Measurements from ENCODE around the gene ARHGEF10L. TPM values are rescaled to one million over a fixed set of nuclear protein-coding genes. Genes with fewer than 3 reads are reported as not detected.
"Not testable (repeated sequence)": the region's sequence is repeated elsewhere in the genome, so short reads cannot be mapped to it uniquely, and the experiment has no call there.

ARHGEF10L gene, protein sequence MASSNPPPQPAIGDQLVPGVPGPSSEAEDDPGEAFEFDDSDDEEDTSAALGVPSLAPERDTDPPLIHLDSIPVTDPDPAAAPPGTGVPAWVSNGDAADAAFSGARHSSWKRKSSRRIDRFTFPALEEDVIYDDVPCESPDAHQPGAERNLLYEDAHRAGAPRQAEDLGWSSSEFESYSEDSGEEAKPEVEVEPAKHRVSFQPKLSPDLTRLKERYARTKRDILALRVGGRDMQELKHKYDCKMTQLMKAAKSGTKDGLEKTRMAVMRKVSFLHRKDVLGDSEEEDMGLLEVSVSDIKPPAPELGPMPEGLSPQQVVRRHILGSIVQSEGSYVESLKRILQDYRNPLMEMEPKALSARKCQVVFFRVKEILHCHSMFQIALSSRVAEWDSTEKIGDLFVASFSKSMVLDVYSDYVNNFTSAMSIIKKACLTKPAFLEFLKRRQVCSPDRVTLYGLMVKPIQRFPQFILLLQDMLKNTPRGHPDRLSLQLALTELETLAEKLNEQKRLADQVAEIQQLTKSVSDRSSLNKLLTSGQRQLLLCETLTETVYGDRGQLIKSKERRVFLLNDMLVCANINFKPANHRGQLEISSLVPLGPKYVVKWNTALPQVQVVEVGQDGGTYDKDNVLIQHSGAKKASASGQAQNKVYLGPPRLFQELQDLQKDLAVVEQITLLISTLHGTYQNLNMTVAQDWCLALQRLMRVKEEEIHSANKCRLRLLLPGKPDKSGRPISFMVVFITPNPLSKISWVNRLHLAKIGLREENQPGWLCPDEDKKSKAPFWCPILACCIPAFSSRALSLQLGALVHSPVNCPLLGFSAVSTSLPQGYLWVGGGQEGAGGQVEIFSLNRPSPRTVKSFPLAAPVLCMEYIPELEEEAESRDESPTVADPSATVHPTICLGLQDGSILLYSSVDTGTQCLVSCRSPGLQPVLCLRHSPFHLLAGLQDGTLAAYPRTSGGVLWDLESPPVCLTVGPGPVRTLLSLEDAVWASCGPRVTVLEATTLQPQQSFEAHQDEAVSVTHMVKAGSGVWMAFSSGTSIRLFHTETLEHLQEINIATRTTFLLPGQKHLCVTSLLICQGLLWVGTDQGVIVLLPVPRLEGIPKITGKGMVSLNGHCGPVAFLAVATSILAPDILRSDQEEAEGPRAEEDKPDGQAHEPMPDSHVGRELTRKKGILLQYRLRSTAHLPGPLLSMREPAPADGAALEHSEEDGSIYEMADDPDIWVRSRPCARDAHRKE (N-terminal part only)
- not detected for total RNA-seq

DNA sequence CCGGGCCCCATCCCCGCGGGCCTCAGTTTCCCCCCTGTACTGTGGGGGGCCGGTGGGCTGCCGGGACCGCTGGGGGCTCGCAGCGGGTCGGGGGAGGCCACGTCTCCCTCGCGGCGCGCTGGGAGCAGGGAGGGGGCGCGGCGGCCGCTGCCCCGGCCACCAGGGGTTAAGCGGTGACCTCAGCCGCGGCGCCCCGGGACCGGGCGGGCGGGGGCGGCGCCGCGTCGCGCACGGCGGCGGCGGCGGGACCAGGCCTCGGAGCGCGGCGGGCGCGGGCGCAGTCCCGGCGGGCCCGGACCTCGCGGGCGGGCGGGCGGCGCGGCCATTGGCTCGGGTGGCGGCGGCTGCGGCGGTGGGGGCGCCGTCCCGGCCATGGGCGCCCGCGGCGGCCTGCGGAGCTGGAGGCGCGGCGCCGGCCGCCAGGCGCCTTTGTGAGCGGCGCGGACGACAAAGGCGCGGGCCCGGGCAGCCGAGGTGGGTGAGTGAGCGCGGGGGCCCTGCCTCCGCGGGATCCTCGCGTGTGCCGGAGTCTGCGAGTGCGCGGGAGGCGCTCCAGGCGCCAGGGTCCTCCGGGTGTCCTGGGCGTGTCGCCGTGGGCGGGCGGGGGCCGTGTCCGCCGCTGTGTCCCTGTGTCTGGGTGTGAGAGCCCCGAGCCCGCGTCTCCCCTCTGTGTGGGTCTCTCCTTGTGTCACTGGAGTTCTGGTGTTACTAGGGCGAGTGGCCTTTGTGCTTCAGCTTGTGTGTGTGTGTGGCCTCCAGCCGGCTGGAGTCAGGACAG, at the start of gene ARHGEF10L:
Gene ARHGEF10L (plus strand): TSS at position 222 of the 778 bp plus-strand sequence. CDS start 40,898 bp downstream, outside the sequence.
- H3K4me1 Mint-ChIP-seq = peaks cover 6% of the 10 kb centered on the region

DNA sequence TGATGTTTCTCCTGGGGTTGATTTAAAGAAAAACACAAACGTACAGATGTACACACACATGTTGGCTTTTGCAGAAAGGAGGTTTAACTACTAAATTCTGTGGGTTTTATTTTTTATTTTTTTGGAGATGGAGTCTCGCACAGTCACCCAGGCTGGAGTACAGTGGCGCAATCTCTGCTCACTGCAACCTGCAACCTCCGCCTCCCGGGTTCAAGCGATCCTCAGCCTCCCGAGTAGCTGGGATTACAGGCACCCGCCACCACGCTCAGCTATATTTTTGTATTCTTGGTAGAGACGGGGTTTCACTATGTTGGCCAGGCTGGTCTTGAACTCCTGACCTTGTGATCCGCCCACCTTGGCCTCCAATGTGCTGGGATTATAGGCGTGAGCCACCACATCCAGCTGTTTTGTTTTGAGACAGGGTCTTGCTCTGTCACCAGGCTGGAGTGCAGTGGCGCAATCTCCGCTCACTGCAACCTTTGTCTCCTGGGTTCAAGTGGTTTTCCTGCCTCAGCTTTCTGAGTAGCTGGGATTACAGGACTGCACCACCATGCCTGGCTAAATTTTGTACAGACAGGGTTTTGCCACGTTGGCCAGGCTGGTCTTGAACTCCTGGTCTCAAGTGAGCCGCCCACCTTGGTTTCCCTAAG, 49.6 kb upstream of the ARHGEF10L start:
- H3K27me3 Mint-ChIP-seq; H3K36me3 Mint-ChIP-seq (ENCODE audit: low read depth); H3K9me3 Mint-ChIP-seq; H3K4me1 Mint-ChIP-seq; POLR2A ChIA-PET; H3K27ac Mint-ChIP-seq; H3K4me3 Mint-ChIP-seq; DNase-seq: not testable (repeated sequence)
- CTCF ChIA-PET = interaction anchor here (0.6 kb wide), 1 partner anchor 206 kb away, joined by 3 read pairs; no protein-coding TSS in a partner anchor

More for the DNA sequence above, at the start of gene ARHGEF10L:
- H3K36me3 Mint-ChIP-seq (ENCODE audit: low read depth) = no peaks in the 10 kb centered on the region
- no peaks in the 10 kb centered on the region for H3K9me3 Mint-ChIP-seq
- peaks cover 33% of the 10 kb centered on the region for H3K27me3 Mint-ChIP-seq
- POLR2A ChIA-PET = no interaction called here
- no peak within 1 kb of the TSS for H3K27ac Mint-ChIP-seq
- CTCF ChIA-PET = no interaction called here
- H3K4me3 Mint-ChIP-seq = no peak within 1 kb of the TSS
- no peak for DNase-seq

DNA sequence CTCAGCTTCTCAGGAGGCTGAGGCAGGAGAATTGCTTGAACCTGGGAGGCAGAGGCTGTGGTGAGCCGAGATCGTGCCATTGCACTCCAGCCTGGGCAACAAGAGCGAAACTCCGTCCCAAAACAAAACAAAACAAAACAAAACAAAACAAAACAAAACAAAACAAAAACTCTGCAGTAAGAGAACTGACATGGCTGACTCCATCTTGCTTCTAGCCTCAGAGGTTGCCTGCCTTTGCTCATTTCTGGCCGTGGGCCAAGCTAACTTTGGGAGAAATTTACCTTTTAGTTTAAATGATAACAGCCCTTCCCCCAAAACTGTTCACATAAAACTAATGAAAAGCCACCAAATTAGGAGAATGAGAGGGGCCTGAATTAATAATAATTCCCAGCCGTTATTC, 48.8 kb upstream of the ARHGEF10L start:
- H3K9me3 Mint-ChIP-seq; H3K27me3 Mint-ChIP-seq; H3K36me3 Mint-ChIP-seq (ENCODE audit: low read depth); H3K4me3 Mint-ChIP-seq; DNase-seq; H3K27ac Mint-ChIP-seq; CTCF ChIA-PET; H3K4me1 Mint-ChIP-seq; POLR2A ChIA-PET: not testable (repeated sequence)

DNA sequence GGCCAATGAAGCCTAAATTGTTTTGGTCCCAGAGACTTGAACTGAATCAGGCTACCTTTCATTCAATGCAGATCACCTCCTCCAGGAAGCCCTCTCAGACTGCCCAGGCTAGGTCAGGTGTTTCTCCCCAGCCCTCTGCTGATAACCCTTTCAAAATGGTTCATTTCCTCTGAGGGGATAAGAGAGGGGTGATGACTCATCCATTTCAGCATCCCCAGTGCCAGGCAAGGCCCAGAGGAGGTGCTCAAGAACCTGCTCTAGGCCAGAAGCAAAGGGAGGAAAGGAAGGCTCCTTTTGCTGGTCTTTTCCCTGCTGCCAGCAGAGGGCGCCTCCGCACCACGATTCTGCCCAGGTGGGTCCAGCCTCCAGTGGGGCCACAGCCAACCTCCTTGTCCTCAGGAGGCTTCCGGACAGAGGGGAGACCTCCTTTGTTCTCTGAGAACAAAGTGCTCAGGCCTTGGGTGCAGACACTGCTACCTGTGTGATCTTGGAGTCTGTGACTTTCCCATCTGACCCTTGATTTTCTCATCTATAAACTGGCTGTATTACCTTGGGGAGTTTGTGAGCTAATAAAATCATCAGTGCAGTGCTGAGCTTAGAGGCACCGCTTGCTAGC, 45.3 kb upstream of the ARHGEF10L start:
- peaks cover 1% of the 10 kb centered on the region for H3K4me1 Mint-ChIP-seq
- H3K27me3 Mint-ChIP-seq = peaks cover 5% of the 10 kb centered on the region
- H3K4me3 Mint-ChIP-seq = no peak overlapping the region
- DNase-seq = peak; percentile 61
- ChIA-PET POLR2A (interaction anchor here (0.6 kb wide), 1 partner anchor 10 kb away, joined by 3 read pairs; no protein-coding TSS in a partner anchor), CTCF (no interaction called here)
- no peak overlapping the region for H3K27ac Mint-ChIP-seq
- no peaks in the 10 kb centered on the region for H3K9me3 Mint-ChIP-seq
- no peaks in the 10 kb centered on the region for H3K36me3 Mint-ChIP-seq (ENCODE audit: low read depth)

DNA sequence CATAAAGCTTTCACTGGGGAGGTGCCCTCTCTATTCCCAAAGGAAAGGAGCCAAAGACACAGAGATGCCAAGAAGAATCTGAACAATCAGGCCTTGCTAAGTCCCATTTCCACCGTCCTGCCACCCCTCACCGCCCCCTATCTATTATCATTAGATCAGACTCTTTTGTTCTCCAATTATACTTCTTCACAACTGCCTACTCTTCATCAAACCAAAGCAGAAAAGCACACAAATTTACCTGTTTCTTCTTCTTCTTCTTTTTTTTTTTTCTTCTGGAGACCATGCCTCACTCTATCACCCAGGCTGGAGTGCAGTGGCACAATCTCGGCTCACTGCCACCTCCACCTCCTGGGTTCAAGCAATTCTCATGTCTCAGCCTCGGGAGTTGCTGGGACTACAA, 43.1 kb upstream of the ARHGEF10L start:
- H3K27me3 Mint-ChIP-seq = peaks cover 7% of the 10 kb centered on the region
- H3K4me3 Mint-ChIP-seq = no peak overlapping the region
- CTCF ChIA-PET = no interaction called here

DNA sequence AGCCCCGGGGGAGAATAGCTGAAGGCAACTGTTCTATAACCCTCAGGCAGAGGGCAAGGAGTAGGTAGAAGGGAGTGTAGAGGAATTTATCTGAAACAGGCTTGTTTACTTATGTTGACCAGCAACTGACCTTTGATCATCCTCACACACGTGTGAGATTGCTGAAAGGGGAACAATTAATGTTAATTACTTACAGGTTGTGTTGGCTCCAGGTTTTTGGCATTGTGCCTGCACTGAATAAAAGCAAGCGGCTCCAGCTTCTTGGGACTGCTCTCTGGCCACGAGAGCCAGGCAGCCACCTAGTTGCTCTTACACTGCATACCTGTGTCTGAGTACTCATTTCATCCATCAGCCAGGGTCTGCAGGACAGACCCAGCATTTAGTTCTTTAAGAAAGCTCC, 41.3 kb upstream of the ARHGEF10L start:
- Mint-ChIP-seq H3K4me1 (peaks cover 1% of the 10 kb centered on the region), H3K4me3 (no peak overlapping the region), H3K27ac (no peak overlapping the region), H3K27me3 (peaks cover 7% of the 10 kb centered on the region), H3K9me3 (no peaks in the 10 kb centered on the region), H3K36me3 (ENCODE audit: low read depth) (no peaks in the 10 kb centered on the region)
- no peak for DNase-seq
- CTCF ChIA-PET = no interaction called here
- POLR2A ChIA-PET = no interaction called here

More for the DNA sequence above, 43.1 kb upstream of the ARHGEF10L start:
- no peak for DNase-seq
- no peaks in the 10 kb centered on the region for H3K36me3 Mint-ChIP-seq (ENCODE audit: low read depth)
- POLR2A ChIA-PET = no interaction called here
- no peak overlapping the region for H3K27ac Mint-ChIP-seq
- H3K4me1 Mint-ChIP-seq = peaks cover 1% of the 10 kb centered on the region
- H3K9me3 Mint-ChIP-seq = no peaks in the 10 kb centered on the region

DNA sequence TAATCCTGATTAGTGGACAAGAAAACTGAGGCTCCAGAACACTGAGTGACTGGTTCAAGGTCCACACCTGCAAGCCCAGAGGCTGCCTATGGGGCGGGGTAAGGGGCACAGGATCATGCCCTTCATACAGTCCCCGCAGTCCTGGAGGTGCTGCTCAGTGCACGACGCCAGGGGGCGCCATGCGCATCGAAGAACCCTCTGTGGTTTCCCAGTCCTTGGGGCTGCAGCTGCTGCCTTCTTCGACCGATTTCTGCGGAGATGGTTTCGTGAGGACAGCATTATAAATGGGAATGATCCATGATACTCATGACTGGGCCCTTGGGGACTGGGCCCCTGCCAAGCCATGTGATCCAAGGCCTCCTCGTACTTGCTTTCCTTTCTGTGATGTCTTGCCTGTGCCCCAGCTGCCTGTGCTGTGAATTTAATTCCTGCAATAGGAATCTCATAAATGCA, 37.1 kb upstream of the ARHGEF10L start:
- Mint-ChIP-seq H3K27ac (no peak overlapping the region), H3K36me3 (ENCODE audit: low read depth) (no peaks in the 10 kb centered on the region), H3K27me3 (peaks cover 7% of the 10 kb centered on the region), H3K9me3 (no peaks in the 10 kb centered on the region), H3K4me3 (no peak overlapping the region), H3K4me1 (no peaks in the 10 kb centered on the region)
- ChIA-PET POLR2A (no interaction called here), CTCF (interaction anchor here (0.7 to 1.5 kb wide), 3 partner anchors 9 to 899 kb away, joined by 3 to 5 read pairs (median 4); no protein-coding TSS in a partner anchor)
- DNase-seq = peak; percentile 67

DNA sequence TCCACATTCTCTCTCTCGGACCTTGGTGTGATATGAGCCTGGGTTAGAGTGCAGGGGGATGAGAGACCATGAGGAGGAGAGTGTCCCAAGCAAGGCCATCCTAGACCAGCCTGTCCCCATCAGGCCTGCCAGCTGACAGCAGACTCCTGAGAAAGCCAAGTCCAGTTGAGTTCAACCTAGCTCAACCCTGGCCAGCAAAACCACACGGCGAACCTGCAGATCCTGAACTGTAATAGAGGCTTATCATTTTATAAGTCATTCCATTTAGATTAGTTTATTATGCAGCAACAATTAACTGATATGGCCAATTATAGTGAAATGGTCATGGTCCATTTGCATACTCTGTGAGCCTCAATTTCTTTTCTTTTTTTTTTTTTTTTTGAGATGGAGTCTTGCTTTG, 36.4 kb upstream of the ARHGEF10L start:
- Mint-ChIP-seq H3K4me3 (no peak overlapping the region), H3K36me3 (ENCODE audit: low read depth) (no peaks in the 10 kb centered on the region), H3K4me1 (no peaks in the 10 kb centered on the region), H3K27me3 (peaks cover 7% of the 10 kb centered on the region), H3K27ac (no peak overlapping the region), H3K9me3 (no peaks in the 10 kb centered on the region)
- no peak for DNase-seq
- CTCF ChIA-PET = interaction anchor here (1.5 kb wide), 1 partner anchor 8 kb away, joined by 4 read pairs; no protein-coding TSS in a partner anchor
- POLR2A ChIA-PET = no interaction called here

DNA sequence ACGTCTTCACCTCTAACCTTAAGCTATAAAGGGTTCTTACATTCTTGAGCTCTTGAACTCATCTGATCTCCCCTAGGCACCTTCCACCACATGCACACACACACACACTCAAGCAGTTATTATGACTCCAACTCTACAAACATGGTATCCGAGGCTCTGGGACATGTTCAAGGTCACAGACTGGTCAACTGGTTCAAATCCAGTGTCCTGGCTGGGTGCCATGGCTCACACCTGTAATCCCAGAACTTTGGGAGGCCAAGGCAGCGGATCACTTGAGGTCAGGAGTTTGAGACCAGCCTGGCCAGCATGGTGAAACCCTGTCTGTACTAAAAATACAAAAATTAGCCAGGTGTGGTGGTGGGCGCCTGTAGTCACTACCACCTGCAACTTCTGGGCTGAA, 32.3 kb upstream of the ARHGEF10L start:
- H3K27ac Mint-ChIP-seq; H3K27me3 Mint-ChIP-seq; H3K9me3 Mint-ChIP-seq; H3K4me3 Mint-ChIP-seq; POLR2A ChIA-PET; H3K4me1 Mint-ChIP-seq; DNase-seq; H3K36me3 Mint-ChIP-seq (ENCODE audit: low read depth): not testable (repeated sequence)
- CTCF ChIA-PET = interaction anchor here (0.5 to 1.4 kb wide), 2 partner anchors 9 to 29 kb away, joined by 3 read pairs; no protein-coding TSS in a partner anchor

DNA sequence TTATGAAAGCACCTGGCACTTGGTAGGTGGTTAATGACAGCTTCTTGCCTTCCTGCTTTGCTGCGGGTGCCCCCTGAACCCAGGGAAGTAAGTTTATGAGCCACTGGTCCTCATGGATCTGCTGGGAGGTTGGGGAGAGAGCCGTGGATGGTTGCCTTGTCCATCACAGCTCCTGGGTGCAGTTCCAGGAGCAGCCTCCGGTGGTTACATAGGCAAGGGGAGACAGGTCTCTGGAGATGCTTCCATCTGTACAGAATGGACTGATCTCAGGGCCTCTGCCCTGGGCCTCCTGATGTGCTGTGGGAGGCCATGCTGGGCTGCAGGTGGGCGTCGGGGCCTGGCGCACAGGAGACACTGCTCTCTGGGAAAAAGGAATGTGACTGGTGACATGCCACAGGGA, 31.6 kb upstream of the ARHGEF10L start:
- no peaks in the 10 kb centered on the region for H3K36me3 Mint-ChIP-seq (ENCODE audit: low read depth)
- H3K4me1 Mint-ChIP-seq = no peaks in the 10 kb centered on the region
- H3K27ac Mint-ChIP-seq = no peak overlapping the region
- POLR2A ChIA-PET = no interaction called here
- no peak overlapping the region for H3K4me3 Mint-ChIP-seq
- H3K27me3 Mint-ChIP-seq = no peaks in the 10 kb centered on the region
- H3K9me3 Mint-ChIP-seq = no peaks in the 10 kb centered on the region
- DNase-seq = no peak
- CTCF ChIA-PET = interaction anchor here (1.4 kb wide), 1 partner anchor 9 kb away, joined by 3 read pairs; no protein-coding TSS in a partner anchor

DNA sequence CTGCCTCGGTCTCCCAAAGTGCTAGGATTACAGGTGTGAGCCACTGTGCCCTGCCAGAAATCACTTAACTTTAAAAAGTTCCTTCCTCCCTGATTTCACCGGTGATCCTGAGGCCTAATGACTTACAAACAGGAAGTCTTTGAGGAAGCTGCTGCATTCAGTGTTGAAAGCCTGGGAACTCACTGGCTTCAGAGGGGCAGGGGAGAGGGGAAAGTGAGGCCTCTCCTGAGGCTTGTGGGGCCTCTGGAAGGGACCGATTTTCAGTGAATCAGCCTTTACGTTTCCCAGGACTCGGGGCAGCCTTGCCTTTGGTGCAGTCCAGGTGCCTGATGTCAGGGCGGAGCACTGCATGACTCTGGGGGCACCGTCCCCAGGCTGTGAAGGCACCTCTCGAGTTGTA, 30.1 kb upstream of the ARHGEF10L start:
- no peaks in the 10 kb centered on the region for H3K4me1 Mint-ChIP-seq
- no peak overlapping the region for H3K27ac Mint-ChIP-seq
- H3K4me3 Mint-ChIP-seq = no peak overlapping the region
- H3K9me3 Mint-ChIP-seq = no peaks in the 10 kb centered on the region
- DNase-seq = no peak
- CTCF ChIA-PET = no interaction called here
- no peaks in the 10 kb centered on the region for H3K36me3 Mint-ChIP-seq (ENCODE audit: low read depth)
- POLR2A ChIA-PET = no interaction called here
- H3K27me3 Mint-ChIP-seq = no peaks in the 10 kb centered on the region
